HG03432 (cell line): ENCODE results near the gene DOK5.

Source experiments
- ATAC-seq: cut with Tn5 transposase; IDR thresholded peaks from one replicate; pipeline ENCODE4 v1.9.1; 2021; ENCODE audit warnings: mild to moderate bottlenecking, moderate library complexity; ENCODE audit not compliant: unreplicated experiment

DOK5 gene

DNA sequence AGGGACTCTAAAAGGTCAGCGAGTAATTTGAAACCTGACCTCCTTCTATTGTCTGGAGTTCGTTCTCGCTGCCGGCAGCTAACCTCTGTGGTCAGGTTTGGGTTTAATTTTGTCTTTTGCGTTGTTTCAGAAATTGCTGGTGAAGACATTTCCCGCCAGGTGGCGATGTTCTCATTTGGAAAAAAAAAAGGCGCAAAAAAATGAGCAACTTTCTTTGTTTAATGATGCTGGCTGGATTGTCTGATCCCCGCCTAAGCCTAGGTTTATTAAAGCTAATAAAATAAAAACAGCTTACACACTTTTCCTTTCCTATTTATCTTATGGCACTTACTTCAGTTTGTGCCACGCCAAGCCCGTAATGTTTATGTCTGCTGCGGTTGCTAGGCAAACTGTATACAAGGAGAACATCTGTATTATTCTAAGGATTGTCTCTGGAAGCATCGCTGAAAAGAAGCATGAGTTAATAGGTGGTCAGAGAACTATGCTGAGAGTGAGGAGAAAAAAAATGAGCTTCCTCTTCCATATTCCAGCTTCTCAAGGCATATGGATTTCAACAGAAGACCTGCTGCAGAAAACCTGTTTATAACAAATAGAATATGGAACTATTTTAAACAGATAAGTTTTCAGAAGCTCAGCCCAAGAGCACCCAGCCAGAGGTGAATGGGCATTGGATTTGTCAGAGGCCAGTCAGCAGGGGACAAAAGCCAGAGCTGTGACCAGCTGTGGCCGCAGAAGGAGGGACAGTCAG, 205.7 kb downstream of the DOK5 start:
- ATAC-seq = no peak

DNA sequence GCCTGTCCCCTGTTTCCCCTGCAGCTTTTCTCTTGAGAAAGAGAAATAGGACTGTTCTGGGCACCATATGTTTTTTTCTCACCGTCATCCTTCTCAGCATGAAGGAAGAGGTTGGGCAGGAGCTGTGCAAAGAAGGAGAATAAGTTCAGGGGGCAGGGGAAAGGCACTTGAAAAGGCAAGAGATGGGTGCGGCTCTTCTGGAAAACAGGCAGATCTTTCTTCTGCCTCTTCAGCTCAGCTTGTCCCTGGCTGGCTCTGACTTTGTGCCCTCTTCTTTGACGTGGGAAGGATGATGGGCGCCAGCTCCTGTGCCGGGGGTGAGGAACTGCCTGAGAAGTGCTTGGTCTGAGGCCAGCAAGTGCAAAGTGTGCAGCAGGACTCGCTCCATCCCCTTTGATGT, 206.5 kb downstream of the DOK5 start:
- ATAC-seq = no peak

DNA sequence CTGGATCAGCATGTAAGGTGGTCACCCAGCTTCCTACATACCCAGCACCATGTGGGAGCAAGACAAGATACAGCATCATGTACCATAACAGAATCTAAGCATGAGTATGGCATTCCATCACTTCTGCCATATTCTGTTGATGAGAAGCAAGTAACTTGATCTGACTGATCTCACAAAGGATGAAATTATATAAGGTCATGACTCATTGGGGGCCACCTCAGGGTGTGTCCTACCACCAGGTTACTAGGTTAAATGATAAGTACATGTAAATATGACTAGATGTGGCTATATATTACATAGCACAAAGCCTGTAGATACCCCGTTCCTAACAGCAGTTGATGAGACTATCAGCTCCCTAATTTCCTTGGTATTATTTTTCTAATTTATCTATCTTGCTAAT, 213.1 kb downstream of the DOK5 start:
- ATAC-seq = no peak

DNA sequence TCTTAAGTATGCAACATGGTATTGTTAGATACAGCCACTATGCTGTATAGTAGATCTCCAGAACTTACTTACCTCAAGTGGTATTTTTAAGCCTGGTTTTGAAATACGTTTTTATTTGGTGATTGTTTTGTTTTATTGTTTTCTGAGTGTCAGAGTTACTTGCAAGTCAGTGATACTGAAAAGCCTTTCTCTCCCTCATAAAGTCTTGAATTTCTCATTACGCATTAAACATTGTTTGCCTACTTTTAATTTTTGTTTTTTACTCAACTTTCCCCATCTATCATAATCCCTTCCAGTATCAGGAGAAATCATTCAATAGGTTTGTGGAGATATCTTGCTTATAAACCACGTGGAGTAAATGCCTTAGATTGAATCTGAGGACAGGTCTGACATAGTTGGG, 214.9 kb downstream of the DOK5 start:
- no peak for ATAC-seq

DNA sequence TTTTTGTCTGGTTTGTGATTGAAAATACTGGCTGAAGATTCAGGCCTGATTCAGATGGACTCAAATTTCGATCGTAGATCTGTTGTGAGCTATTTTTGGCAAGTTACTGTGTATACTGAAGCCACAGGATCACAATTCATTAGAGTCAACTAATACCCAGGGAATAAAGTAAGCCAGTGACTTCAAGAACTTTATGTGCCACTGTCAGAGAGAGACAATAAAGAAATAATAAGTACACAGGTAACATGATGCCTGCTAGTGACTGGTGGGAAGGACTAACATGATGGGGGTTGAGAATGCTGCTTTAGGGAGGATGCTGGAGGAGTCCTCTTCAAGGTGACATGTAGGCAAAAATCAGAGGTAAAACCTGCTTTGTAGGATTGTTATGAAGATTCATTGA, 215.9 kb downstream of the DOK5 start:
- no peak for ATAC-seq

DNA sequence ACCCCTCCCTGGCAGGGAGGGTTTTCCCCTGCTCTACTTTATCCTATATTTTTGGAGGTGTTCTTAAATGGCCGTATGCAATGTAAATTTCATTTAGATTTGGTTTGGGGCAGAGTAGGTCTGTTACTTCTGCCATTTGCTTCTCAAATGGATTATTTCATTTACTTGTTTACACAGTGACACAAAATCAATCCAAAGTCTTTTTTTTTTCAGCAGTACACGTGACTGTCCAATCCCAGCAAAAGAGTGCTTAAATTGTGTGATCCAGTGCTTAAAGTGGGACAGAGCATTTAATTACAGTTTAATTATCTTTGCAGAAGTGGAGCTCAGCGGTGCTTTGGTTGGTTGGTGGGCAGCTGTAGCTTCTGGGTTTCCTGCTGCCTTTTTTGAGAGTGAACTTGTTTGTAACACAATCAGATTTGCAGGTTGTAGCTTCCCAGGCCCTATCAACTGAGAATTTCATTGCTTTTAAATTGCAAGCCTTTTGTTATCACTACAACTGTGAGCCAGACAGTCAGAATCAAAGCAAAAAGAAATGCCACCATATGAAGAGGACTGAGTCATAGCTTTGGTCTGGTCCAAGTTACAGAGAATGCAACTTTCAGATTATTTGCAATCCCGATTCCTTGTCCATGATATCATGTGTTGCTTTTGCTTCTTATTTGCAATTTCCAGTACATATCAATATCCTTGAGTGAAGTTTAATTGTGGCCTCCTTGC, 216.9 kb downstream of the DOK5 start:
- no peak for ATAC-seq

DNA sequence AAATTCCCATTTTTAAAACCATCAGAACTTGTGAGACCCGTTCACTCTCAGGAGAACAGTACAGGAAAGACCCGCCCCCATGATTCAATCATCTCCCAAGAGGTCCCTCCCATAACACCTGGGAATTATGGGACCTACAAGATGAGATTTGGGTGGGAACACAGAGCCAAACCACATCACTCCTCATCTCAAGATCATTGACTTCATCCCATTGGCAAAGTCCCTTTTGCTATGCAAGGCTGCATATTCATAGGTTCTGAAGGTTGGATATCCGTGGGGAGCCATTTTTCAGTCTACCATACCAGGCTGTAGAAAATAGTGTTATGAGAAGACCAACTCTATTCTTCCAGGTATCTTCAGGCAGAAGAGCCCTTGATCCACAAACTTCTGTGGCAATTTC, 219.1 kb downstream of the DOK5 start:
- ATAC-seq = no peak

DNA sequence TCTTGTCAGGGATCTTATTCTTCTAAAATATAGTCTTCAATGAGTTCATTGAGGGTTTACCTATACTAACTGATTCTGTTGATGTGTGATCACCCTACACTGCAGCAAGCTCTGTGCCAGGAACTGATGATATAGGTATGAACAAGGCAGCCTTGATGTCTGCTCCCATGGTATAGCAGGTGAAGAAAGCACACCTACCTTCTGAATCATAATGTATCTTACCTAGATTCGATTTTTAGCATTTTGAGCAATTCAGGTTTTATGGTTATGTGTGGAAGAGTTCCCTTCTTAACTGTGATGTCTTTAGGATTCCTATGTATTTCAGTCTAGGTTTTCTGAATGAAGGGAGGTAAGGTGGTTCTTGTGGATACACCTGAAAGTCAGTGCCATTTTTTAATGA, 223.0 kb downstream of the DOK5 start:
- ATAC-seq = no peak
